UCSD-AML1 (cell line): Measurements from ENCODE around the gene PAPPA2.
A peak's percentile ranks its signal among the peaks of the same experiment; 100 is the strongest.

Experiments used
- DNase-seq: peaks from one replicate; lab custom pipeline; 2025; ENCODE audit not compliant: unreplicated experiment; lab: John Stamatoyannopoulos, UW

The PAPPA2 gene

DNA sequence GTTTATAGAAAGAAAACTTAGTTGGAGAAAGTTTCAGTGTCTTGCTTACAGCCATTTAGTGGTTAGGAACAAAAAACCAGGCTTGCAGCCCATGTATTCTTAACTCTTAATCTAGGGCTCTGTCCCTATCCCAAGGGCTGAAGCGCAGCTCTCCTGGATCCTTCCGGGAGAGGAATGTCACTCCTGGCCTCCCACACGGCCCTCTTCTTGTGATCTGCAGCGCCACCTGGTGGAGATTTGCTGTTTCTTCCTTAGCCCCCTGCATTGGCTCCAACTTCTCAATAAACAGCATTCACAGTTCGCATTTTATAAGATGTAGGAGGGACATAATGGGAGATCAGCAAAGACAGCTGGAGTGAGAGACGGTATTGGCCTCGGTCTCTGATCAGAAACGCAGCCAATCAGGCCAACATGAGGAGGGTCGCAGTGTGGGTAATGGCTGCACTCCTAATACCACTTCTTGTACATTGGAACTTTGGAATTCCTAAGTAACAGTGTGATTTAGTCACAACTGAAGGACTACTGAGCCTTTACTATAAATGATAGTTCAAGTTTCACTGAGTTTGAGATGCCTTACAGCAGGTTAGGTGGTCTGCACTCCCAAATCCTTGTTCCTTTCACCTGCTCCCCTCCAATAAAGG lies 418.1 kb downstream of the PAPPA2 start:
- peak; percentile 39 for DNase-seq

DNA sequence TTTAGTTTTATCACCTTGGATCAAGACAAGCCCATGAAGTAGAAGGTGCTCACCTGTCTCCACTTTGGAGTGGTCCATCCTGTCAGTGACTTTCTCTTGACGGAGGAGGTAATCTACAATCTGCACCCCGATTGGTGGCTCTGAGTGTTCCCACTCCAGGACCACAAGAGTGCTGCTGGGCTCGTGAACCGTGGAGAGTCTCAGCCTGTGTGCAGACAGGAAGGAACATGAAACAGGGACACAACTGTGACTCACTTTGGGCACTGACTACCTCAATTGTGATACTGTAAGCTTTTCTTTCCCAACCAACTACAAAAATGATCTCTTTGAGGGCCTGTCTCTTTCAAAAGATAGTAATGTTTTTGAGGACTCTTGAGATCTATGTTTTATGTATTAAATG lies 421.3 kb downstream of the PAPPA2 start:
- no peak for DNase-seq

DNA sequence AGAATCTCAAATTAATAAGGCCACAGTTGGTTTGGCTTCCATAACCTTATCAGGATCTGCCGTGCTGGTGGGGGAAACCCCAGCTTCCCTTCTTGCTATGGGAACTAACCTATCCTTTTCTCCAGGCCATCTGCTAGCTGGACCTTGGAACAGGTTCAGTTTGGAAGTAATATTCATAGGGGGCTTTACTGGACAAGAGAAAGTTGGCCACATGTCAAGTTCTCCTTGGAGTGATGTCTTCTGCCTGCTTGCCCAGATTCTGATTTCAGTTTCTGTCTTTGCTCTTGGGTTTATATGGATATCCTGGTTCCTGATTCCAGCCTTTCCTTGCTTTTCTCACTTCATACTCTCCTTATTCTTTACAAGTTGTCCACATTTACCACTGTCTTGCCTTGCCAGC lies 421.9 kb downstream of the PAPPA2 start:
- DNase-seq: no peak

DNA sequence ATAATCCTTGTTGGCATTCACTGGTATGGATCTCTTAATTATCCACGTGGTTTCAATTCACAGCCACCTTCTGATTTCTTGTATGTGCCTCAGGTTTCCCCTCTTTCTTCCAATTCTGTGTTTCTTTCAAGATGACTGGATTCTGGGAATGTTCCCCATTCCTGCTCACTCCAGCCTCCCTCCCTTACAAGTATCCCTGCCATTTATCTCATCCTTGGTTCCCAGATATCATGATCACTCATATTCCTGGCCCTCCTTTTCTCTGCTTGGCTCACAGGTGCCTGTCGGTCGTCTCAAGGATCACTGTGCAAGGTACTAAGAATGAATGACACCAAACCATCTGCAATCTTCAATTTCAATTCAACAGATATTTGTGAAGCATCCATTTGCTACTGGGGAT lies 422.4 kb downstream of the PAPPA2 start:
- DNase-seq: no peak

DNA sequence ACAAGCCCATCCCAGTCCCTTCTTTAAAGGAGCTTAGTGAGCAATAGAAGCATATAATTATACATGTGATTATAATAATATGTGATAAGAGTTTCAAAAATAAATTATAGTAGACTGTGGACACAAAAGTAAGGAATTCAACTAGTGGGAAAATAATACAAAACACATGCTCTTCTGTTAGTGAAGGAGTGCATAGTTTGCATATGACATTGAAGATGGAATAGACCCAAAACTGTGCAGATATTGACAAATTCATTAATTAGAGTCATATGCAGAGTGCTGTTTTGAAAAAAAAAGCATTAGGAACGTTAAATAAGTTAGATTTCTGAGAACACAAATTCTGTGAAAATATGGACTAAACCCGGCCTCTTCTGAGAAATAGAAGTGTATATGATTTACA lies 422.8 kb downstream of the PAPPA2 start:
- DNase-seq: no peak

DNA sequence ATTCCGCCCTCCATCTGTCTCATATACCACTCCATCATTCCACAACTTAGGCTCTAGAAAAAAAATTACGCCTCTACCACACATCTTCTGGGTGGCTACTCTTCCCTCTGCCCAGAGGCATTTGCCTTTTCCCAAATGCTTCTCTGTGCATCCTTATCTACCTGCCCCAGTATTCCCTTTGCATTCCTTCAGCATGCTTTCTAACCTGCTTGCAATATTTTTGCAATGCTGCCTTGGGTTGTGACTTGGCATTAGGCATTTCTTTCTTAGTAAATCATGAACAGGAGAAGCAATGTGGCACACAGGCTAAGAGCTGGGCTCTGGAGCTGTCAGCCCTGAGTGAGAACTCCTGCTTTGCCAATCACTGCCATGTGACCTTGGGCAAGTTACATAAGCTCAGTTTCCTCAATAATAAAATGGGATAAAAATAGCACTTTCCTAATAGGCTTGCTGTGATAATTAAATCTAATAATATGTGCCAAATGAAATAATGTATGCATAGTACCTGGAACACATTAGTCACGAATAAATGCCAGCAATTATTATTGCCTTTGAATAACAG lies 425.6 kb downstream of the PAPPA2 start:
- DNase-seq: no peak

DNA sequence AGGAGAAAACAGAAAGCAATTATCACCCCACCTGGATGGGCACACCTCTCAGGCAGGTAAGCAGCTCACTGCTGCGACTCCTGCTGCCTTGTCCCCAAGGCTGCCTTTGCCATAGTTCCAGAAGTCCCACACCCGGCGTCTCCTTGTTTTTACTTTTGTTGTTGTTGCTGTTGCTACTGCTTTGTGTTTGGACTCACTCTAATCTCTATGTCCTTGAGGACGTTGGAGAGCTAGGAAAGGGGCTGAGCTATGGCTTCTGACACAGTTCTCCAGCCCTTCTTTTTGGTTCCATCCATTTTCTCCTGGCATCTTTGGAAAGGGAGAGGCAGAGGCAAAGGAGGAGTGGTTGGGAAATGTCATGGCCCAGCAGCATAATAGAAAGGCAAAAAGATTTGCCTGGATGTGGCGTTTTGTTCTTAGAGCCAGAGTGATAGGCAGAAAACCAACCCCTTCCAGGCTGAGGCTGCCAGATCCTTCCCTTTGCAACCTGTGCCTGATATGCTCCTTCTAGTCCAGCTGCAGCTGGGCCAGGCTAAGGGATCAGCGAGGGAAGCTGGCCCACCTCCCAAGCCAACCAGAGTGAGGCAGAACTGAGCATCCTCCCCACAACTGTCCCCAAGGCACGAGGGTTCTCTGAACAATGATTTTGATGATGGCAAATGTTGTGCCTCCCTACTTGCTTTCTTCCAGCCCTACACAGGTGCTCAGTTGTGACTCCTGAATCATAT lies 430.8 kb downstream of the PAPPA2 start:
- no peak for DNase-seq

DNA sequence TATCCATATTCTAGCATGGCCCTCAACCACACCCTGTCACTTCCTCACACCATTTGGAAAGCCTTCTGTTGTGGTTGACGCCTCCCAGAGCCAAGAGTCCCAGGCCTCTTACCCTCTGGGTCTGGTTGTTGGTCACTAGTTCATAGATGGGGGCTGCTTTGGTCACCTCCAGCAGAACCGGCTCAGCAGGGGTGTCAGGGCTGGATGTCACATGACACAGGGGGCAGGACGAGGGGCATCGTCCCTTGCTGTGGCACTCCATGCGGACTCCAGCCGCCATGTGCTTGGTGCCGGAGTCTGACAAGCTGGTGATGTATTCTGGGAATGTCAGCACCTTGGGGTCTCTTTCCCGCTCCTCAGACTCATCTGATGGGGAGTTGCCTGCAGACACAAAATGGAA lies 431.5 kb downstream of the PAPPA2 start:
- no peak for DNase-seq
